A673 (cell line): ENCODE results near the gene ULK4. TPM values are rescaled to one million over a fixed set of nuclear protein-coding genes. Genes with fewer than 3 reads are reported as not detected.

Experiments used
- BruUV-seq: library from RNA; stranded (reverse); fragments of 400-500 nt; replicated peaks from 2 replicates; lab custom pipeline; 2021; lab: Mats Ljungman, UMichigan
- CTCF ChIA-PET: fragments of 300-600 bp; sonication (Branson Sonifier 250); formaldehyde crosslinking; loops from one replicate; lab custom pipeline; 2022; ENCODE audit warnings: antibody characterized with exemption; lab: Charles Lee
- POLR2A ChIA-PET: fragments of 300-600 bp; sonication (Branson Sonifier 250); formaldehyde crosslinking; loops from one replicate; lab custom pipeline; 2022; ENCODE audit warnings: antibody characterized with exemption; ENCODE audit not compliant: low non-redundant PET; lab: Charles Lee
- DNase-seq: peaks from one replicate; pipeline ENCODE4 v3.0.0-alpha.2; 2015; ENCODE audit warnings: low spot score
- H3K27ac ChIP-seq: fragments of 200-600 bp; sonication (generic); 2 replicates; pipeline ENCODE4 v1.5.1; 2016; ENCODE audit warnings: mixed run types, low read depth, mild to moderate bottlenecking, mixed read lengths, antibody characterized with exemption, low read length; ENCODE audit not compliant: poor library complexity, severe bottlenecking
- H3K27me3 ChIP-seq: fragments of 200-600 bp; sonication (generic); replicated peaks from 2 replicates; pipeline ENCODE4 v1.6.1; 2017; ENCODE audit warnings: mixed run types, low read depth, mild to moderate bottlenecking, mixed read lengths, antibody characterized with exemption, low read length; ENCODE audit not compliant: insufficient read depth, poor library complexity
- H3K36me3 ChIP-seq: fragments of 200-600 bp; sonication (generic); 2 replicates; pipeline ENCODE4 v1.6.1; 2016; ENCODE audit warnings: mixed run types, mild to moderate bottlenecking, mixed read lengths, antibody characterized with exemption, low read length; ENCODE audit not compliant: insufficient read depth, poor library complexity, severe bottlenecking
- H3K4me1 ChIP-seq: fragments of 200-600 bp; sonication (generic); 2 replicates; pipeline ENCODE4 v1.6.1; 2017; ENCODE audit warnings: mixed run types, mild to moderate bottlenecking, mixed read lengths, antibody characterized with exemption, low read length; ENCODE audit not compliant: insufficient read depth, poor library complexity, severe bottlenecking
- H3K4me3 ChIP-seq: fragments of 200-600 bp; sonication (generic); 2 replicates; pipeline ENCODE4 v1.5.1; 2016; ENCODE audit warnings: low read depth, mixed run types, mild to moderate bottlenecking, mixed read lengths, low read length; ENCODE audit not compliant: poor library complexity, severe bottlenecking
- H3K9me3 ChIP-seq: fragments of 200-600 bp; sonication (generic); 2 replicates; pipeline ENCODE4 v1.6.1; 2016; ENCODE audit warnings: mixed run types, low read depth, mild to moderate bottlenecking, mixed read lengths, antibody characterized with exemption, low read length; ENCODE audit not compliant: poor library complexity, severe bottlenecking
- CTCF ChIP-seq: fragments of 300-800, 200-600 bp; sonication (generic); conservative IDR thresholded peaks from 2 replicates; pipeline ENCODE4 v1.5.1; 2017; ENCODE audit warnings: low read depth, mild to moderate bottlenecking, antibody characterized with exemption, low read length, moderate library complexity, mixed read lengths
- EZH2 ChIP-seq: fragments of 200-600 bp; sonication (generic); IDR thresholded peaks from 2 replicates; pipeline ENCODE4 v1.6.1; 2017; ENCODE audit warnings: borderline replicate concordance, low read depth, mild to moderate bottlenecking, mixed read lengths, antibody characterized with exemption, low read length; ENCODE audit not compliant: poor library complexity, severe bottlenecking
- intact Hi-C: fragments of 100-400 bp; cut with micrococcal nuclease; formaldehyde crosslinking; loops from one replicate; pipeline ENCODE4 v1.10.0; 2022; ENCODE audit not compliant: unreplicated experiment
- total RNA-seq: library from RNA; stranded (reverse); gene quantifications from 2 replicates; pipeline ENCODE4 v1.2.3, GENCODE V29; 2021

ULK4 gene
- total RNA-seq, 1 experiment from 2014 or later: 7.4 TPM

- POLR2A ChIA-PET: no interaction called here
- H3K9me3 ChIP-seq: no peaks in the 10 kb centered on the region
- no peak overlapping the region for H3K4me3 ChIP-seq
- BruUV-seq: no TSS peak
- no peak overlapping the region for H3K27ac ChIP-seq
- CTCF ChIA-PET: no interaction called here
- intact Hi-C loops: no loop called here
- no peaks in the 10 kb centered on the region for H3K4me1 ChIP-seq
- no peak for TF ChIP-seq EZH2
- no peak for TF ChIP-seq CTCF
- H3K36me3 ChIP-seq: peaks cover 66% of the 10 kb centered on the region
- DNase-seq: no peak
- no peaks in the 10 kb centered on the region for H3K27me3 ChIP-seq
Observed at GRCh38 chr3:41236228-41236627, 725.7 kb downstream of the ULK4 start.

GRCh38 chr3:41234823-41235721 is 726.8 kb downstream of the ULK4 start:
- ChIA-PET CTCF (no interaction called here), POLR2A (no interaction called here)
- DNase-seq: no peak
- H3K36me3 ChIP-seq: peaks cover 61% of the 10 kb centered on the region
- no peak overlapping the region for H3K27ac ChIP-seq
- no peaks in the 10 kb centered on the region for H3K9me3 ChIP-seq
- no peak overlapping the region for H3K4me3 ChIP-seq
- no peaks in the 10 kb centered on the region for H3K4me1 ChIP-seq
- no peak for TF ChIP-seq CTCF
- no peak for TF ChIP-seq EZH2
- intact Hi-C loops: no loop called here
- H3K27me3 ChIP-seq: no peaks in the 10 kb centered on the region
- BruUV-seq: no TSS peak

DNA sequence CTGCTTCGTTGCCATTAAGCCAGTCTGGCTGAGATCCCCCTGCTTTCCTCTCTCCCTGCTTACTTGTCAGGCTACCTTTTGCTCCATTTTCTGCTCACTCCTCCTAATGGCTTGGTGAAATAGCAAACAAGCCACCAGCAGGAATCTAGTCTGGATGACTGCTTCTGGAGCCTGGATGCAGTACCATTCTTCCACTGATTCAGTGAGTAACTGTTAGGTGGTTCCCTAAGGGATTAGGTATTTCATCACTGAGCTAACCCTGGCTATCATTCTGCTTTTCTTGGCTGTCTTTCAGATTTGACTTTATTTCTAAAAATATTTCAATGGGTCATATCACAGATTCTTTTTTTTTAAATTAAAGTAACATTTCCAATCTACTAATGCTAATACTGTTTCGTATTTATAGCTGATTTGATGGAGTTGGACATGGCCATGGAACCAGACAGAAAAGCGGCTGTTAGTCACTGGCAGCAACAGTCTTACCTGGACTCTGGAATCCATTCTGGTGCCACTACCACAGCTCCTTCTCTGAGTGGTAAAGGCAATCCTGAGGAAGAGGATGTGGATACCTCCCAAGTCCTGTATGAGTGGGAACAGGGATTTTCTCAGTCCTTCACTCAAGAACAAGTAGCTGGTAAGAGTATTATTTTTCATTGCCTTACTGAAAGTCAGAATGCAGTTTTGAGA is 737.6 kb downstream of the ULK4 start:
- DNase-seq: no peak
- Histone ChIP-seq H3K9me3 (no peaks in the 10 kb centered on the region), H3K4me3 (no peak overlapping the region), H3K36me3 (peaks cover 36% of the 10 kb centered on the region), H3K27me3 (no peaks in the 10 kb centered on the region), H3K27ac (no peak overlapping the region), H3K4me1 (no peaks in the 10 kb centered on the region)
- no TSS peak for BruUV-seq
- ChIA-PET CTCF (no interaction called here), POLR2A (no interaction called here)
- no peak for TF ChIP-seq EZH2
- TF ChIP-seq CTCF: no peak
- intact Hi-C loops: no loop called here
